ENCODE results near the gene FSTL1.

- TF ChIP-seq ZNF2 (tag by site-specific recombination; IDR thresholded peaks at IDR 0.05) (no peak), ZNF394 (tag by site-specific recombination; IDR thresholded peaks at IDR 0.05; ENCODE audit: borderline replicate concordance) (no peak), ZNF510 (tag by site-specific recombination; IDR thresholded peaks at IDR 0.05; ENCODE audit: insufficient replicate concordance) (no peak), ZBTB21 (tag by site-specific recombination; IDR thresholded peaks at IDR 0.05) (no peak), CTCF (tag by site-specific recombination; IDR thresholded peaks at IDR 0.05) (no peak)
Measured at GRCh38 chr3:120438216-120438615, 12.6 kb downstream of the FSTL1 start.
